Heart right ventricle (tissue), 16 donors: Measurements from ENCODE around the gene DNAJC1. TPM values are rescaled to one million over a fixed set of nuclear protein-coding genes. Genes with fewer than 3 reads are reported as not detected.

Source experiments
- ATAC-seq, 8 donors: fragments of 200-7000 bp; cut with Tn5 transposase; one replicate each; pipeline ENCODE4 v1.9.1; 2020; ENCODE audit warnings: mild to moderate bottlenecking in 8 of 8, moderate library complexity in 8 of 8, moderate number of reproducible peaks in 1 of 8
- DNase-seq, 2 donors: peaks; one replicate each; pipeline ENCODE4 v3.0.0-alpha.2; 2020
- H3K27ac ChIP-seq, 10 donors: fragments of 200-600 bp; sonication (generic) in 2 of 10; one replicate each; pipeline versions ENCODE4 v1.5.0 to v1.8.0; 2020 to 2022; ENCODE audit warnings: mild to moderate bottlenecking in 3 of 10
- H3K27me3 ChIP-seq, 7 donors: fragments of 200-600 bp; one replicate each; pipeline ENCODE4 v1.8.0; 2021 to 2022; ENCODE audit warnings: mild to moderate bottlenecking in 2 of 7
- H3K36me3 ChIP-seq, 9 donors: fragments of 200-600 bp; sonication (generic) in 1 of 9; one replicate each; pipeline versions ENCODE4 v1.5.0 to v1.8.0; 2020 to 2022; ENCODE audit warnings: mild to moderate bottlenecking in 2 of 9
- H3K4me1 ChIP-seq, 9 donors: fragments of 200-600 bp; sonication (generic) in 1 of 9; one replicate each; pipeline versions ENCODE4 v1.5.0 to v1.8.0; 2020 to 2022; ENCODE audit warnings: mild to moderate bottlenecking in 4 of 9
- H3K4me3 ChIP-seq, 10 donors: fragments of 200-600 bp; sonication (generic) in 2 of 10; one replicate each; pipeline versions ENCODE4 v1.5.0 to v1.8.0; 2020 to 2022; ENCODE audit warnings: mild to moderate bottlenecking in 7 of 10, moderate library complexity in 2 of 10
- H3K9me3 ChIP-seq, 11 donors: fragments of 200-600 bp in 10 of 11; sonication (generic) in 2 of 11; one replicate each; pipeline versions ENCODE4 v1.5.0 to v1.8.0; 2013 to 2022; ENCODE audit warnings: mild to moderate bottlenecking in 2 of 11, control low read depth in 1 of 11, moderate library complexity in 1 of 11
- WGBS, 2 donors: extraction: QIAGEN DNeasy Blood & Tissue Kit; methylation state at CpG; one replicate each; pipeline ENCODE4 v1.1.7; 2013; ENCODE audit warnings: inconsistent platforms in 1 of 2; 5-methylcytosine and 5-hydroxymethylcytosine counted together
- intact Hi-C, 10 donors: fragments of 100-400 bp; cut with DNase I; formaldehyde crosslinking; loops; one replicate each; pipeline versions ENCODE4 v1.11.1 to v1.14.2; 2022
- polyA plus RNA-seq, 2 donors: library from polyadenylated mRNA; stranded (reverse); fragments of 200-250 nt; gene quantifications; one replicate each; pipeline ENCODE4 v1.2.3, GENCODE V29; 2013
- total RNA-seq, 10 donors: library from RNA; stranded (reverse); fragmentation: NEBNext Ultra II Directional in 3 of 10; extraction: Animal tissue kit (Norgen Biotek cat#: 25700) in 3 of 10; gene quantifications; one replicate each; pipeline versions ENCODE4 v1.2.1 to v1.2.4, GENCODE V29; 2021 to 2023
- TF ChIP-seq, protein P1 (sequence below), 9 donors: fragments of 200-600 bp; sonication (generic) in 2 of 9; IDR thresholded peaks; one replicate each; pipeline versions ENCODE4 v1.5.0 to v1.8.0; 2021 to 2022; ENCODE audit warnings: antibody characterized with exemption in 9 of 9, mild to moderate bottlenecking in 5 of 9, moderate library complexity in 1 of 9
- donor health status: Arrhythmogenic right ventricular cardiomyopathy.
- donor health status: ischemic (EF 13 %, LVEDD 7.1; RV severe dilation, severe dysfunction).
- donor health status: healthy with polysubstance abuse.
- donor health status: DM: no; HTN: yes; CAD: no.
- donor health status: DM: no; HTN: no; CAD: no.
- donor health status: ischemic (EF 25% LVEDD 6.9; RV normal size, moderate dysfunction).
- donor health status: ischemic (EF 25% LVEDD 5.7; RV mildly dilated, moderate dysfunction).
- donor health status: healthy.
- donor health status: DM: yes; HTN: yes; CAD: no.
- donor health status: Ischemic cardiomyopathy.
- donor health status: ischemic (EF 35%, LVEDD 5.7; RV mildly dilated, moderate dysfunction).
- donor health status: nonischemic (EF 11% LVEDD 7.7; RV severe dilation, severe dysfunction).
- donor health status: DM: yes; HTN: yes; CAD: no.
- donor health status: PGD.
- donor health status: ischemic (EF 29% LVEDD 5.4; RV normal size, mild dysfunction).
- donor health status: nonischemic (EF 23%, LVEDD 6.1; RV moderate dilation, normal function).

DNAJC1 gene
- total and polyA plus RNA-seq, 12 donors = 8.9 to 26.8 (median 11.4) TPM

DNA sequence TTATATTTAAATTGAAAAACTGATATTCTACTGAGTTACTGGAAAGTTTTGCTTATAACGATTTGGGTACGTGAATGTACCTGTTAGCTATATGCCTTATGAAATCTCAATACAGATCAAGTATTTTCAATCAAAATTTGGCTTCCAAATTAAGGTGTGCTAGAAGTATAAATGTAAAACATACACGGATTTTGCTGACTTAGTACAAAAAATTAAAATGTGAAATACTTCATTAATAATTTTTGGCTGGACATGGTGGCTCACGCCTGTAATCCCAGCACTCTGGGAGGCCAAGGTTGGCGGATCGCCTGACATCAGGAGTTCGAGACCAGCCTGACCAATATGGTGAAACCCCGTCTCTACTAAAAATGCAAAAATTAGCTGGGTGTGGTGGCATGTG is 11.7 kb downstream of the DNAJC1 start:
- ATAC-seq (no peak), DNase-seq (no peak)
- H3K27ac ChIP-seq = no peak overlapping the region
- H3K27me3 ChIP-seq = no peaks in the 10 kb centered on the region
- 96 to 97% methylated on average over 8 of the region's 8 CpGs for WGBS, 2 donors
- no peak overlapping the region for H3K4me3 ChIP-seq
- peaks cover 0 to 2% (median under 1%) of the 10 kb centered on the region in 11 donors for H3K9me3 ChIP-seq
- peaks cover 0 to 21% (median 6%) of the 10 kb centered on the region in 9 donors for H3K4me1 ChIP-seq
- H3K36me3 ChIP-seq = no peaks in the 10 kb centered on the region
- TF ChIP-seq, protein P1, sequence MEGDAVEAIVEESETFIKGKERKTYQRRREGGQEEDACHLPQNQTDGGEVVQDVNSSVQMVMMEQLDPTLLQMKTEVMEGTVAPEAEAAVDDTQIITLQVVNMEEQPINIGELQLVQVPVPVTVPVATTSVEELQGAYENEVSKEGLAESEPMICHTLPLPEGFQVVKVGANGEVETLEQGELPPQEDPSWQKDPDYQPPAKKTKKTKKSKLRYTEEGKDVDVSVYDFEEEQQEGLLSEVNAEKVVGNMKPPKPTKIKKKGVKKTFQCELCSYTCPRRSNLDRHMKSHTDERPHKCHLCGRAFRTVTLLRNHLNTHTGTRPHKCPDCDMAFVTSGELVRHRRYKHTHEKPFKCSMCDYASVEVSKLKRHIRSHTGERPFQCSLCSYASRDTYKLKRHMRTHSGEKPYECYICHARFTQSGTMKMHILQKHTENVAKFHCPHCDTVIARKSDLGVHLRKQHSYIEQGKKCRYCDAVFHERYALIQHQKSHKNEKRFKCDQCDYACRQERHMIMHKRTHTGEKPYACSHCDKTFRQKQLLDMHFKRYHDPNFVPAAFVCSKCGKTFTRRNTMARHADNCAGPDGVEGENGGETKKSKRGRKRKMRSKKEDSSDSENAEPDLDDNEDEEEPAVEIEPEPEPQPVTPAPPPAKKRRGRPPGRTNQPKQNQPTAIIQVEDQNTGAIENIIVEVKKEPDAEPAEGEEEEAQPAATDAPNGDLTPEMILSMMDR (IDR thresholded peaks at IDR 0.05) = no peak
- intact Hi-C loops = loop anchor here in 4 of 10 donors (5.0 to 10.0 kb wide), 5 partner anchors 583 to 1076 kb away; no protein-coding TSS in a partner anchor

- 68 to 69% methylated on average over 1 of the region's 1 CpG for WGBS, 2 donors
- TF ChIP-seq, protein P1 (IDR thresholded peaks at IDR 0.05) = no peak
- H3K4me3 ChIP-seq = no peak overlapping the region
- no peak overlapping the region for H3K27ac ChIP-seq
- peaks cover 0 to 13% (median 6%) of the 10 kb centered on the region in 9 donors for H3K4me1 ChIP-seq
- no peaks in the 10 kb centered on the region for H3K27me3 ChIP-seq
- peaks cover 0 to 11% (median 4%) of the 10 kb centered on the region in 11 donors for H3K9me3 ChIP-seq
- intact Hi-C loops = loop anchor here in 4 of 10 donors (5.0 to 10.0 kb wide), 5 partner anchors 584 to 1077 kb away; no protein-coding TSS in a partner anchor
- DNase-seq (no peak), ATAC-seq (no peak)
- no peaks in the 10 kb centered on the region for H3K36me3 ChIP-seq
Observed at GRCh38 chr10:21990449-21990848, 13.1 kb downstream of the DNAJC1 start.

DNA sequence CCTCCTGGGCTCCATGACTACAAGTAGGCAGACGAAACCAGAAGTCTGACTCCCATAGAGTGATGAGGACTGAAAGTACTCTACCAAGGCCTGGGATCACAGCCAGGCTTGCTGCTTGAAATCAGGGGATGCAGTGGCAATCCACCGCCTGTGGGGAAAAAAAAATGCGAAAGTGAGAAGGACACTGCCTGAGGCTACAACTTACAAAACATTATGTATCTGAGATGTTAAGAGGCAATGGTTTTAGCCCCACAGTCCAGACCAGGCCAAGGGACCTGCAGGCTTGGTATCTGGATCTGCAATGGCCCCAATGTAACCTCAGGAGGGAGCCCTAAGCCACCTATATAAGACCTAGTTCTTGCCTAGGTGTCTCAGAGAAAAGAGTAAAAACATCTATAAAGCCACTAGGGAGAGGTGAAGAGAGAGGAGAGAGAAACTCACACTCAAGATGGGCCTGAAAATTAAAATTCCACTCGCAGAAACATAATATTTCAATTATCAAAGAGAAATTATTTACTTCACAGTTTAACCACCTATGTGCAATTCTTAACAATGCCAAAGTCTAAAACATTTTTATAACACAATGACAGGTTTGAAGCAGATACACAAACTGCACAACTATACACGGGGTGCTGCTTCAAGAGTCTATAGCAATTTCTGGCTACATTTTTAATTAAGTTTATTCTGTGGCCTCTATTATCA is 13.9 kb downstream of the DNAJC1 start:
- TF ChIP-seq, protein P1 (IDR thresholded peaks at IDR 0.05) = peak; percentile 10 to 66 (median 46)
- Histone ChIP-seq H3K4me1 (peaks cover 0 to 13% (median 6%) of the 10 kb centered on the region in 9 donors), H3K27ac (no peak overlapping the region), H3K9me3 (peaks cover 0 to 11% (median 4%) of the 10 kb centered on the region in 11 donors), H3K36me3 (no peaks in the 10 kb centered on the region), H3K4me3 (no peak overlapping the region), H3K27me3 (no peaks in the 10 kb centered on the region)
- 27 to 49% methylated on average over 5 of the region's 5 CpGs for WGBS, 2 donors
- ATAC-seq (peak; percentile 79 to 96 (median 90)), DNase-seq (peak; percentile 19 to 21)
- intact Hi-C loops = loop anchor here in 4 of 10 donors (5.0 to 10.0 kb wide), 5 partner anchors 585 to 1078 kb away; no protein-coding TSS in a partner anchor

- DNase-seq (no peak), ATAC-seq (no peak)
- H3K36me3 ChIP-seq = no peaks in the 10 kb centered on the region
- intact Hi-C loops = no loop called here
- H3K4me3 ChIP-seq = no peak overlapping the region
- peaks cover 0 to 18% (median 8%) of the 10 kb centered on the region in 9 donors for H3K4me1 ChIP-seq
- H3K27me3 ChIP-seq = no peaks in the 10 kb centered on the region
- TF ChIP-seq, protein P1 (IDR thresholded peaks at IDR 0.05) = no peak
- H3K9me3 ChIP-seq = peaks cover 0 to 14% (median 4%) of the 10 kb centered on the region in 11 donors
- no peak overlapping the region for H3K27ac ChIP-seq
- 95 to 100% methylated on average over 1 of the region's 1 CpG for WGBS, 2 donors
Observed at GRCh38 chr10:21985541-21985940, 18.0 kb downstream of the DNAJC1 start.
